Activated naive CD8-positive, alpha-beta T cell treated with anti-CD3 and anti-CD28 coated beads for 36 hours (primary cell): ENCODE measurements around the gene ROCK1. TPM values are rescaled to one million over a fixed set of nuclear protein-coding genes. Genes with fewer than 3 reads are reported as not detected.
A peak's percentile ranks its signal among the peaks of the same experiment; 100 is the strongest.

Source experiments
- DNase-seq: peaks from one replicate; pipeline ENCODE4 v3.0.0; 2021
- H3K27ac Mint-ChIP-seq: one replicate; pipeline ENCODE4 v1.8.0; 2022; ENCODE audit warnings: mild to moderate bottlenecking, moderate library complexity, mixed read lengths
- H3K27me3 Mint-ChIP-seq: one replicate; pipeline ENCODE4 v1.8.0; 2022; ENCODE audit warnings: mild to moderate bottlenecking, mixed read lengths
- H3K36me3 Mint-ChIP-seq: one replicate; pipeline ENCODE4 v1.8.0; 2021; ENCODE audit warnings: mild to moderate bottlenecking, mixed read lengths
- H3K4me1 Mint-ChIP-seq: one replicate; pipeline ENCODE4 v1.8.0; 2021; ENCODE audit warnings: mixed read lengths
- H3K4me3 Mint-ChIP-seq: one replicate; pipeline ENCODE4 v1.8.0; 2022; ENCODE audit warnings: mild to moderate bottlenecking, moderate library complexity, mixed read lengths
- H3K9me3 Mint-ChIP-seq: one replicate; pipeline ENCODE4 v1.8.0; 2022; ENCODE audit warnings: mixed read lengths
- total RNA-seq, 2 experiments: library from RNA; stranded (reverse); gene quantifications; one replicate each; pipeline ENCODE4 v1.2.3, GENCODE V29; 2021

The ROCK1 gene
- total RNA-seq, 2 experiments from 2014 or later, result 47.1 to 48.0 TPM

- H3K4me1 Mint-ChIP-seq, result peaks cover 3% of the 10 kb centered on the region
- H3K9me3 Mint-ChIP-seq, result no peaks in the 10 kb centered on the region
- no peaks in the 10 kb centered on the region for H3K36me3 Mint-ChIP-seq
- no peak for DNase-seq
- H3K27me3 Mint-ChIP-seq, result peaks cover 4% of the 10 kb centered on the region
- H3K4me3 Mint-ChIP-seq, result no peak overlapping the region
- no peak overlapping the region for H3K27ac Mint-ChIP-seq
Observed at GRCh38 chr18:21115519-21116411, 4.2 kb upstream of the ROCK1 start.

GRCh38 chr18:21112543-21113105 lies 1.0 kb upstream of the ROCK1 start:
- Mint-ChIP-seq H3K4me3 (peak overlapping the region; percentile 95), H3K36me3 (peaks cover 1% of the 10 kb centered on the region), H3K4me1 (peaks cover 3% of the 10 kb centered on the region), H3K27ac (peak overlapping the region; percentile 80), H3K27me3 (no peaks in the 10 kb centered on the region), H3K9me3 (no peaks in the 10 kb centered on the region)
- no peak for DNase-seq

DNA sequence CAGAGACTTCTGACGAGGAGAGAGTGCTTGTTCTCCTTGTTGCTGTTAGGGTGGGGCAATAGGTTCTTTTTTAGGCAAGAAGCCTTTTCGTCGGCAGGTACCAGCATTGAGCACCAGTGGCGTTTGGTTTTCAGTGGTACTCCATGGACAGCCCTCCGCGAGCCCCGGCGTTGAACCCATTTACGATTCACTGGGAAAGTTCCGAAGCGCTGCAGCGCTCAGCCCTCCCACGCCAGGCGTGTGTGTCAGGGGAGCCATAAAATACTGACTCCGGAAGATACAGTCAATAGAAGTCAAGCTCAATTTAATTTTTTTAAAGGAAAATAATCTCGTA lies 494 bp upstream of the ROCK1 start:
- Mint-ChIP-seq H3K9me3 (no peaks in the 10 kb centered on the region), H3K27me3 (no peaks in the 10 kb centered on the region), H3K4me3 (peak overlapping the region; percentile 95), H3K4me1 (peaks cover 3% of the 10 kb centered on the region), H3K27ac (peak overlapping the region; percentile 80), H3K36me3 (peaks cover 7% of the 10 kb centered on the region)
- DNase-seq, result no peak

GRCh38 chr18:21110713-21111345 lies 784 bp downstream of the ROCK1 start:
- DNase-seq, result peak; percentile 70
- H3K9me3 Mint-ChIP-seq, result no peaks in the 10 kb centered on the region

DNA sequence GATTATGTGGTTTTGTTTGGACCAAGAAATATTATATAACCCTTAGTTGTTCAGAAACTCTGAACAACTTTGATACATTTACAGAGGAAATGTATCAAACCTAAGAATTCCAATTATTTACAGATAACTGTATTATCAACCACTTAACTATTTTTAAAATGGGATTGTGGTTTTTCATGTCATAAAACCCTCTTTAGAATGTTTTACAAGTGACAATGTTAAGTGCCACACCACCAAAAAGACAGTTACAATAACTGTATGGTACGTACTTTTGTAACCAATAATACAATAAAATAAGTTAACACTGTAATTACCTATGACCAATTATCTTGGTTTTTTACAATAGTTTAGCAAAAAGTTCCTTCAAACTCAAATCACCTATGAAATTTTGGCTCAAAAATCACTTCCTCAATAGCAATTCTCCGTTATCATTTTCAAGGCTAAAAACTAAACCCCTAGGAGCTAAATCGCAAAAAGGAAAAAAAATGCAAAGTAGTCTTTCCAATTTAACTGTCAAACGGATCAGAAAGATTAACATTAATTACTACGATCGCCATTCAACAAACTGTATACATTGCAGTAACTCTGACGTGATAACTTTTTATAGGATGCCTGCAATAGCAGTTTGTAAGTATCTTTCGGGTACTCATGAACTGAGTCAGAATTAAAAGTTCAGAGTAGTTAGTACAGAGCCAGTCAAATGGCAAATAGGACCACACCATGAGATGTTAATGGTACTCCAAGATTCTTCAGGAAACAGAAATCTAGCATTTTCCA lies 1.5 kb downstream of the ROCK1 start:
- no peaks in the 10 kb centered on the region for H3K9me3 Mint-ChIP-seq
- H3K4me3 Mint-ChIP-seq, result peak overlapping the region; percentile 95
- H3K27me3 Mint-ChIP-seq, result no peaks in the 10 kb centered on the region
- peaks cover 3% of the 10 kb centered on the region for H3K4me1 Mint-ChIP-seq
- H3K27ac Mint-ChIP-seq, result peak overlapping the region; percentile 91
- DNase-seq, result no peak
- H3K36me3 Mint-ChIP-seq, result peaks cover 9% of the 10 kb centered on the region

More at GRCh38 chr18:21110713-21111345, 784 bp downstream of the ROCK1 start:
- peaks cover 3% of the 10 kb centered on the region for H3K4me1 Mint-ChIP-seq
- H3K27me3 Mint-ChIP-seq, result no peaks in the 10 kb centered on the region
- H3K4me3 Mint-ChIP-seq, result peak overlapping the region; percentile 95
- peak overlapping the region; percentile 91 for H3K27ac Mint-ChIP-seq
- peaks cover 8% of the 10 kb centered on the region for H3K36me3 Mint-ChIP-seq

DNA sequence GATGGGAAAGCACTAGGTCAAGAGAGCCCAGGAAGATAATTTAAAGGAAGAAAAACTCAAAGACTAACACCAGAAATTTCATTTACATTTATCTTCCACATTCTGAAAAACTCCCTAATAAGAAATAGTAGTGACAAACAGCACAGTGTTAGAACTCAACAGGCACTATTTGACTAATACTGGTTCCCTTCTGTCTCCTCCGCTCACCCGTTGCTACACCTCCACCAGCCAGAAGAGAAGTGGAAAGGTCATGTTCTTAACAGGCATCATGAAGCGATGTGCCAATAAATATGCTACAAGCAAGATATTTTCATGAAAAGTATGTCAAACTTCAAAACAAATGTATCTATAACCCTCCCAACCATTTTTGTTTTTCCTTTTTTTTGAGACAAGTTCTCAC lies 5.7 kb downstream of the ROCK1 start:
- no peaks in the 10 kb centered on the region for H3K9me3 Mint-ChIP-seq
- peaks cover 20% of the 10 kb centered on the region for H3K36me3 Mint-ChIP-seq
- peaks cover 25% of the 10 kb centered on the region for H3K4me1 Mint-ChIP-seq
- H3K4me3 Mint-ChIP-seq, result peak overlapping the region; percentile 12
- no peak for DNase-seq
- no peaks in the 10 kb centered on the region for H3K27me3 Mint-ChIP-seq
- no peak overlapping the region for H3K27ac Mint-ChIP-seq

GRCh38 chr18:21101172-21101571 lies 10.4 kb downstream of the ROCK1 start:
- peaks cover 66% of the 10 kb centered on the region for H3K4me1 Mint-ChIP-seq
- peaks cover 20% of the 10 kb centered on the region for H3K36me3 Mint-ChIP-seq
- H3K27me3 Mint-ChIP-seq, result no peaks in the 10 kb centered on the region
- no peaks in the 10 kb centered on the region for H3K9me3 Mint-ChIP-seq
- no peak for DNase-seq
- H3K27ac Mint-ChIP-seq, result no peak overlapping the region
- no peak overlapping the region for H3K4me3 Mint-ChIP-seq

DNA sequence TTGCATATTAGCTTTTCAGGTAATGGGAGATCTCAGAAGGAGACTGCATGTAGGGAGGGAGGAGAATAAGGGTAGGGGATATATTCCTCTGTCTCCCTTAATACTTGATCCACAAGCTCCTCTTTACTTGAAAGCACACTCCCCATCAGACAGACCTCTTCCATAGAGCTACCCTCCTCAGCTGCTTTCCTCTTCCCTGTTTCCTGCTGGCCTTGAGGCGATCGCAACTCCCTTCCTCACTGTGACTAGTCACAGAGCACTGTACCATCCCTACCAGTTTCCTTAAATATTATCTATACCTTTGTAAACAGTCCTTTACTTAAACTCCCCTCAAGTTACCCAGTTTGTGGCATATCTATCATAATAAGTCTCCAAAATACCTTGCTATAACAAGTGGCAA lies 10.9 kb downstream of the ROCK1 start:
- Mint-ChIP-seq H3K4me3 (no peak overlapping the region), H3K36me3 (peaks cover 22% of the 10 kb centered on the region), H3K9me3 (no peaks in the 10 kb centered on the region), H3K27ac (no peak overlapping the region), H3K27me3 (no peaks in the 10 kb centered on the region), H3K4me1 (peaks cover 66% of the 10 kb centered on the region)
- no peak for DNase-seq

GRCh38 chr18:21100146-21100545 lies 11.5 kb downstream of the ROCK1 start:
- no peak overlapping the region for H3K27ac Mint-ChIP-seq
- peaks cover 3% of the 10 kb centered on the region for H3K9me3 Mint-ChIP-seq
- peaks cover 68% of the 10 kb centered on the region for H3K4me1 Mint-ChIP-seq
- no peak overlapping the region for H3K4me3 Mint-ChIP-seq
- DNase-seq, result no peak
- H3K27me3 Mint-ChIP-seq, result no peaks in the 10 kb centered on the region
- H3K36me3 Mint-ChIP-seq, result peaks cover 25% of the 10 kb centered on the region

- Mint-ChIP-seq H3K4me3 (peak overlapping the region; percentile 29), H3K27ac (no peak overlapping the region), H3K27me3 (no peaks in the 10 kb centered on the region), H3K36me3 (peaks cover 29% of the 10 kb centered on the region), H3K4me1 (peaks cover 64% of the 10 kb centered on the region), H3K9me3 (peaks cover 6% of the 10 kb centered on the region)
- no peak for DNase-seq
Observed at GRCh38 chr18:21099442-21099841, 12.2 kb downstream of the ROCK1 start.

DNA sequence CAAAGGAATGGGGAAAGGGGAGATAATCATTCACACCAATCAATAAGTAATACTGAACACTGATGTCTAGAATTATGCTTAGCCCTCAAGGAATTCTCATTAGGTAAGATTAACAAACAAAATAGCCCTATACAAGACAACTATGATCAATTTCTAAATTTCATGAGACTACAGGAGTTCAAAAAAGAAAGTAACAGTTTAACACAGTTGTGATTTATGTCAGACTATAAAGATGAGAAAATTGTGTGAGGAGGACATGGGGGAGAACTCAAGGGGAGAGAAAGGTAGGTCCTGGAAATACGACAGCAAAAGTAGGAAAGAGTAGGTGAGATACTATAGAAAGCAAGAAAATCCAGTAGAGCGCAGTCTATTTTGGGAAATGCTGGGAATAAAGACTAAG lies 14.9 kb downstream of the ROCK1 start:
- Mint-ChIP-seq H3K4me3 (no peak overlapping the region), H3K9me3 (peaks cover 6% of the 10 kb centered on the region), H3K27ac (no peak overlapping the region), H3K4me1 (peaks cover 62% of the 10 kb centered on the region), H3K27me3 (no peaks in the 10 kb centered on the region), H3K36me3 (peaks cover 33% of the 10 kb centered on the region)
- no peak for DNase-seq

DNA sequence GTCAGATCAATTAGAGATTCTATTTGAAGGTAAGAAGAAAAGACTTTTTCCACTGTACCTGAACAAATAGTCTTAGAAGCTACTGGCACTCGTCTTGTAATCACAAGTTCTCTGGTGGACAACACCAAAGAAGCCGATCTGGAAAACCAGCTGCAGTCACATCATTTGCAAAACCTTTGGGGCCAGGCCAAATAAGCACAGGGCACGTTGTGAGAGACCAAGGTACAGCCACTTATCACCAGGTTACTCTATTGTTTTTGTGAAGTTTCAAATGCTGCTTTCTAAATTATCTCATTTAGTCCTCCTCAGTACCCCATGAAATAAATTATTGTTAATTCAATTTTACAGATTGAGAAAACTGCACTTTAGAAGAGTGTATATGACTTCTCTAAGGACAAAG lies 18.5 kb downstream of the ROCK1 start:
- Mint-ChIP-seq H3K27me3 (no peaks in the 10 kb centered on the region), H3K9me3 (peaks cover 8% of the 10 kb centered on the region), H3K4me3 (no peak overlapping the region), H3K4me1 (peaks cover 40% of the 10 kb centered on the region), H3K27ac (no peak overlapping the region), H3K36me3 (peaks cover 44% of the 10 kb centered on the region)
- DNase-seq, result no peak

- no peak overlapping the region for H3K4me3 Mint-ChIP-seq
- no peak overlapping the region for H3K27ac Mint-ChIP-seq
Observed at GRCh38 chr18:21090680-21091079, 20.9 kb downstream of the ROCK1 start.

DNA sequence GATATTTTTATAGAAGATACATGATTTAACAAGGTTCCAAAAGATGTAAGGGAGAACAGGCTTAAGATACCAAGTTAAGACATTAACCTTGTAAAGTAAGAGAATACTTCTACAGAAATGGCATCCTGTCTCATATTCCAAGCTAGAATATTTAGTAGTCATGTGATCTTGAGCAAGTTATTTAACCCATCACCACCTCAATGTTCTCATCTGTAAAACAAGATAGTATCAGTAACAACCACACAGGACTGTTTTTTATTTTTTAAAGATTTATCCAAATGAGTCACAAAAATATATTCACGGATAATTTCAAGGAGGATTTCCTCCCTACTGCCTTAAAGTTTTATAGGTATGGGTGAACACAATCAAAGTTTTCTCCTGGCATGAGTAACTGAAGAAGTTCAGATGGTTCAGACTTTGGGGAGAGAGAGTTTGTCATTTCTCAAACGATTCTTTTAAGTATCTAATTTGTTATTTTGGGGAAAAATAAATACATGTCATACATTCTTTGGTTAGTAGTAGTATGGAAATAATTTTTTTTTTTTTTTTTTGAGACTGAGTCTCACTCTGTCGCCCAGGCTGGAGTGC lies 25.9 kb downstream of the ROCK1 start:
- Mint-ChIP-seq H3K4me3 (no peak overlapping the region), H3K4me1 (peaks cover 50% of the 10 kb centered on the region), H3K36me3 (peaks cover 57% of the 10 kb centered on the region), H3K9me3 (peaks cover 20% of the 10 kb centered on the region), H3K27ac (no peak overlapping the region), H3K27me3 (no peaks in the 10 kb centered on the region)
- DNase-seq, result no peak

More at GRCh38 chr18:21090680-21091079, 20.9 kb downstream of the ROCK1 start:
- Mint-ChIP-seq H3K27me3 (no peaks in the 10 kb centered on the region), H3K36me3 (peaks cover 48% of the 10 kb centered on the region), H3K4me1 (peaks cover 33% of the 10 kb centered on the region), H3K9me3 (peaks cover 11% of the 10 kb centered on the region)
- DNase-seq, result no peak
